Fibroblast of skin of right quadriceps (primary cell): ENCODE data around the gene NLGN1.

ENCODE experiments used
- DNase-seq: peaks from one replicate; pipeline ENCODE4 v3.0.0-alpha.2; 2013

NLGN1 gene

GRCh38 chr3:174116421-174116820, 718.9 kb downstream of the NLGN1 start:
- DNase-seq, result peak; percentile 29

DNA sequence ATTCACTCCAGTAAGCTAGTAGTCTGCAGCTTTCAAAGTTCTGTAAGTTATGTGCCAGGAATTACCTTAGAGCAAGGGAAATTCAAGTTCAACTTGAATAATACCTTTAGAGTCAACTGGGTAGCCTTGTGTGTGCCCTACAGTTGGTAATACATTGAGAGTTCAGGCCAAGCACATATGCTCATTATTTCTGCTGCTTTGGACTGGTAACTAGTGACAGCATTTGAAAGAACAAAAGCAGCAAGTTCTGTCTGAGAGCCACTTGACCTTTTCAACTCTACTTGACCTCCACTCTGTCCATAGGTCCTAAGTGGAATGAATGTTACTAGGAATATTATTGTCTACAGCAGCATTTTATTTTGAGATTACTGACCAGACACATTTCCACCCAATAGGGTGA, 723.5 kb downstream of the NLGN1 start:
- DNase-seq, result no peak

DNA sequence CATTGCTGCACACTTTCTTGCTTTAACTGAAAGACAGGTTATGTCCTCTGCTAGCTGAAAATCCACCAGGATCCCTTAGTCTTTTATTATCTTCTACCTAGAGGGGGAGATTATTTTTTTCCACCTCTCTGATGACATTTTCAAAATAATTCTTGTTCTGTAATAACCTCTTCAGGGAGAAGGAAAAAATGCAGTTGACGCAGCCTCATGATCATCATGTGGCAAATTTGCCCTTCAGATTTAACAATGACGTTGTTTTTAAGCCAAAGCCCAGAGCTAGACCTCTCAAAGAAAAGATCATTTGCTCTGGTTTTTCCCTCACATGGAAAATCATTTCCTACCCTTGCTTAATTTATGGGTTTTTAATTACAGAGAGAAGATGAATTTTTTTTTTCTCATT, 724.9 kb downstream of the NLGN1 start:
- no peak for DNase-seq

GRCh38 chr3:174125267-174125824, 727.8 kb downstream of the NLGN1 start:
- DNase-seq, result peak; percentile 55

GRCh38 chr3:174126990-174127758, 729.6 kb downstream of the NLGN1 start:
- peak; percentile 19 for DNase-seq

- DNase-seq, result no peak
These were observed 734.5 kb downstream of the NLGN1 start for GRCh38 chr3:174132006-174132405.

DNA sequence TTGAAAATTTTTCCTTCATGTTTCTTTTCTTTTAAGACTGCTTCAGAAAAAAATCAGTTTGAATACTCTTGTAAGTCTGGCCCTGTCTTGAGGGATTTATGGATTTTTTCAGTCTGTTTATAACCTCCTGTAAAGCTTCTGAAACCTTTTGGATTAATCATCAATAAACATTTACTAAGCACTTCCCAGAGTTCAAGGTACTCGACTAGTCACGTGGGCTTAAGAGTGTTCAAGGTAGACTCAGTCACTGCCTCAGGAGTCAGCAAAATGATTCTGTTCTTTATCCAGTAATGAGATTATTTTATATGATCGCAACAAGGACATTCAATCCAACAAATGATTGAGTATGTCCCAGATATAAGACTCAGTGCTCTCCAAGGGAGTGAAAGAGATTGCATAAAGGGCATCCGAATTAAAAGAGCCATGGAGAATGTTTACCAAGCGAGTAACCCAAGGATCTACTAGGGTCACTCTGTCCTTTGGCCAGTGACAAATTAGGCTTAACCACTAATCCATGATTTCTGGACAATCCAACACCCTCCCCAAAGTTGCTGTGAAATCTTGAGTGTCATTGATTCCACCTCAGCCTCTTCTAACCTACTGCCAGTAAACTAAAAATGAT, 735.0 kb downstream of the NLGN1 start:
- DNase-seq, result no peak

GRCh38 chr3:174146008-174146407, 748.5 kb downstream of the NLGN1 start:
- DNase-seq, result no peak

- no peak for DNase-seq
These were observed 750.3 kb downstream of the NLGN1 start for GRCh38 chr3:174147798-174148197.

DNA sequence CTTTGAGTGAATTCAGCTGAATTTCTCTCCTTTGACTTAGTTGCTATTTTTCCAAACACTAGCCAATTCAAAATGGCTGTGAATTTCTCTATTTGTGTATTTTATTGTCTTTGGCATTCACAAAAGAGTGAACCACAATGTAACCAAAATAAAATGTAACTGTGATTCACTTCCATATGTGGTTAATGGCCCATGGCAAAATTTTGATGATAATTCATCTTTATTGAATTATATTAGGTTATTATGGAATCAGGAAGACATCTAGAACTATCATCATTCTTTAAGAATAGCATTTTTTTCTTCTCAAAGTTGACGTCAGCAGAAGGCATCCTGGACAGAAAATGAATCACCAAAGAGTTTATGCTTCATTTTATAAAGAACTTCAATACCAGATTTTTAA, 756.3 kb downstream of the NLGN1 start:
- DNase-seq, result peak; percentile 71

DNA sequence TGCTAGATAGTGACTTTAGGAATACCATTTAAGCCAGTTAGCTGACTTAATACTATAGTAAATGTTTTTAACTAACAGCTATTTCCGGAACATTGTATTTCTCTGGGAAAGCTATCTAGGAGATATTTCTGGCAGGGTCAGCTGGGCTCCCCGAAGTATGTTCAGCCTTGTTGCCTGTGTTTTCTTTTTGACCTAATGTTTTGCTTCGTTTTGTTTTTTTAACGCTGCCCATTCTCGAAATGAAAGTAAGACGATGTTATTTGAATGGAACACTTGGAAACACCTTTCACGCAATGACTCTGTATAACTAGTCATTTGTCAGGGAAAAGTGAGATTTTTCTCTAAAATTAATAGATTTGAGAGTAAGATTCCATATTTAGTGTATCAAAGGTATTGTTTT, 758.7 kb downstream of the NLGN1 start:
- no peak for DNase-seq

DNA sequence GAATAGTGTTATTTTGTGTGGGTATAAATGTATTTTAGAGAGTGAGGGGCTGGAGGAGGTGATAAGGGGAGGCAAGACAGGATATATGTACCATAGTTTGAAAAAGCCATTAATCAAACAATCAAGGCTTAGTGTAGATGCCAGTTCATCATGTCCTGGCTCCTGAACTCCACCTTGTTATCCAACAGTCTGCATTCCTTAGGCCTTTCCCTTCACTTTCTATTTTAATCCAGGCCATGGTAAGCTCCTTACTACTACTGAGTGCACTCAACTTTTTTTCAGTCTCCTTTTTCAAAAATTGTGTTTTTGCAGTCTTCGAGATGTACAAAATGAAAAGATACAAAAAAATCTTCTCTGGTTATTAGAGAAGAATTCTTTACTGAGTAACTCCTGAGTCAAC, 761.1 kb downstream of the NLGN1 start:
- no peak for DNase-seq

- no peak for DNase-seq
These were observed 762.1 kb downstream of the NLGN1 start for GRCh38 chr3:174159604-174160003.

GRCh38 chr3:174162550-174162949, 765.0 kb downstream of the NLGN1 start:
- DNase-seq, result peak; percentile 37

- peak; percentile 27 for DNase-seq
These were observed 770.5 kb downstream of the NLGN1 start for GRCh38 chr3:174168026-174168425.

DNA sequence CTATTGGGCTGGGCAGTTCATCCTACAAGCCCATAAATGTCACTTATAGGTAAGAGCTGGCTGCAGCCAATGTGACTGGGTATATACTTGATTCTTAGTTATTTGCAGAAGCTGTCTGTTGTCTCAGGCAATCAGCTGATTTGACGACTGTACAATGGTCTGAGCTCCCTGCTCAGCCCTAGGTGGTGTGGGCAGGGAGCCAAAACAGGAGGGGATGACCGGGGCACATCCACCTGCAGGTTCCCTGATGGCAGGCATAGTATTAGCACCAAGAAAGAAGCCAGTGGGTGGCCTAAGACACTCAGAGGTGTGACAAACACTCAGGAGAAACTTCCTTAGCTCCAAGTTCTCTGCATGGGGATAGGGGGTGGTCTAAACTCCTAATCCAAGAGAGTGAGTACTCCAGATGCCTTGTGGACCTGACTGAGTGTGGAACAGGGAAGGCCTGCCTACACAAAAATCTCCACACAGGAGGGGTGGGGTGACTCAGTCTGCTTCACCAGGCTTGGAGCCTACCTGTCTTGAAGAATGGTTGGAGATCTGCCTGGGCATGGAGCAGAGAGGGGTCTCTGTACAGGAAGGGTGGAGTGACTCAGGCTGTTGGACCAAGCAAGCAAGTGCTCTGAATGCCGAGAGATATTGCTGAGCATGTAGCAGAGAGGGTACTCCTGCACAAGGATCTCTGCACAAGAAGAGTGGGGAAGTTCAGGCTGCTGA, 771.2 kb downstream of the NLGN1 start:
- DNase-seq, result no peak

- no peak for DNase-seq
These were observed 772.2 kb downstream of the NLGN1 start for GRCh38 chr3:174169736-174170135.

GRCh38 chr3:174170248-174170647, 772.7 kb downstream of the NLGN1 start:
- DNase-seq, result no peak

GRCh38 chr3:174186377-174186989, 788.9 kb downstream of the NLGN1 start:
- DNase-seq, result no peak

- no peak for DNase-seq
These were observed 793.8 kb downstream of the NLGN1 start for GRCh38 chr3:174191380-174191779.

- no peak for DNase-seq
These were observed 794.4 kb downstream of the NLGN1 start for GRCh38 chr3:174191895-174192294.

GRCh38 chr3:174192471-174192870, 794.9 kb downstream of the NLGN1 start:
- DNase-seq, result peak; percentile 24

GRCh38 chr3:174193604-174194003, 796.1 kb downstream of the NLGN1 start:
- DNase-seq, result peak; percentile 38
